ES-I3 (cell line): Measurements from ENCODE around the gene RGS6.

Experiments used
- H3K36me3 ChIP-seq: 2 replicates; pipeline ENCODE4 v1.6.1; 2013; ENCODE audit warnings: mild to moderate bottlenecking, low read length, control low read depth, moderate library complexity; ENCODE audit not compliant: insufficient read depth
- H3K4me1 ChIP-seq: 2 replicates; pipeline ENCODE4 v1.6.1; 2013; ENCODE audit warnings: mild to moderate bottlenecking, control low read depth, low read length; ENCODE audit not compliant: insufficient read depth
- H3K9ac ChIP-seq: 2 replicates; pipeline ENCODE4 v1.6.1; 2013; ENCODE audit warnings: low read depth, mild to moderate bottlenecking, low read length, moderate library complexity
- H3K9me3 ChIP-seq: 2 replicates; pipeline ENCODE4 v1.6.1; 2013; ENCODE audit warnings: mild to moderate bottlenecking, low read length, moderate library complexity; ENCODE audit not compliant: control insufficient read depth, insufficient read depth

Gene RGS6

GRCh38 chr14:72256055-72256454, 323.8 kb downstream of the RGS6 start:
- no peak overlapping the region for H3K9ac ChIP-seq
- H3K9me3 ChIP-seq: peaks cover 9% of the 10 kb centered on the region
- peaks cover 9% of the 10 kb centered on the region; the same call in 1 of the 2 replicates for H3K4me1 ChIP-seq
- no peaks in the 10 kb centered on the region for H3K36me3 ChIP-seq

GRCh38 chr14:72261068-72261467, 328.8 kb downstream of the RGS6 start:
- no peak overlapping the region for H3K9ac ChIP-seq
- H3K36me3 ChIP-seq: no peaks in the 10 kb centered on the region
- H3K9me3 ChIP-seq: peaks cover 4% of the 10 kb centered on the region
- no peaks in the 10 kb centered on the region for H3K4me1 ChIP-seq

DNA sequence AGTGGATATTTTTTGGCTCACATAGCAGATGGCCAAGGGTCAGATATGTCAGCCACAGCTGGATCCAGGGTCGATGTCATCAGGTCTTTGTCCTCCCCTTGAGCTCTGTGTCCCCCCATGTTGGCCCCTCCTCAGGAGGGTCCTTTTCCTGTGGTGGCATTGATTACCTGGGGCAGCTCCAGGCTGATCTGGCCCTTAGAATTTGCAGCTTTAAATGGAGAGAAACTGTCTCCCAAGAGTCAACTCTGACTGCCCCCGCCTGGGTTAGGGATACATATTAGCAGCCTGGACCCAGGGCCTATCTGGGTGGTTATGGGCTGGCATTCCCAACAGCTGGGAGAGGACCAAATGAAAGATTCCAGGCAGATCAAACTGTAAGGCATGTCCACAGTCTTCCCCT, 330.5 kb downstream of the RGS6 start:
- H3K4me1 ChIP-seq: no peaks in the 10 kb centered on the region
- no peaks in the 10 kb centered on the region for H3K36me3 ChIP-seq
- peaks cover 3% of the 10 kb centered on the region; the same call in 1 of the 2 replicates for H3K9me3 ChIP-seq
- no peak overlapping the region for H3K9ac ChIP-seq

- Histone ChIP-seq H3K9ac (no peak overlapping the region), H3K4me1 (no peaks in the 10 kb centered on the region), H3K9me3 (no peaks in the 10 kb centered on the region), H3K36me3 (no peaks in the 10 kb centered on the region)
Observed at GRCh38 chr14:72264716-72265115, 332.5 kb downstream of the RGS6 start.

GRCh38 chr14:72270147-72270727, 338.0 kb downstream of the RGS6 start:
- H3K36me3 ChIP-seq: no peaks in the 10 kb centered on the region
- H3K9me3 ChIP-seq: no peaks in the 10 kb centered on the region
- H3K4me1 ChIP-seq: no peaks in the 10 kb centered on the region

GRCh38 chr14:72270749-72271148, 338.5 kb downstream of the RGS6 start:
- Histone ChIP-seq H3K9me3 (no peaks in the 10 kb centered on the region), H3K4me1 (no peaks in the 10 kb centered on the region), H3K9ac (no peak overlapping the region)

More at GRCh38 chr14:72270147-72270727, 338.0 kb downstream of the RGS6 start:
- no peak overlapping the region for H3K9ac ChIP-seq

DNA sequence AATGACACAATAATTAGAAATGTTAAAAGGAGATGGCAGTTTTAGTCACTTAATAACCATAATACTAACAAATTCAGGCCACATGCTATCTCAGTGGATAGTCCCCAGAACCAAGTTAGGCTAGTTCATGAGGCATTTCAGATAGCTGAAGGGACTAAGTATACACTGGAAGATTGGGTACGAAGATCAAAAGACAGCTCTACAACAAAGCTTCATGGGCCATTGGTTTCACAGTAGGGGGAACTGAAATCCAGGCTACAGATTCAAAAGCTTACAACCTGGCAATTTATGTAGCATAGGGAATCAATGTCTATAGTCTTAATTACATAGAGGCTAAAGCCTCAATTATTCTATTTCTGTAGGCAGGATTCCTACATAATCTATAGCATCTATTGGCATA, 343.0 kb downstream of the RGS6 start:
- no peak overlapping the region for H3K9ac ChIP-seq
- no peaks in the 10 kb centered on the region for H3K9me3 ChIP-seq
- H3K36me3 ChIP-seq: no peaks in the 10 kb centered on the region
- H3K4me1 ChIP-seq: no peaks in the 10 kb centered on the region

More at GRCh38 chr14:72270749-72271148, 338.5 kb downstream of the RGS6 start:
- H3K36me3 ChIP-seq: no peaks in the 10 kb centered on the region

DNA sequence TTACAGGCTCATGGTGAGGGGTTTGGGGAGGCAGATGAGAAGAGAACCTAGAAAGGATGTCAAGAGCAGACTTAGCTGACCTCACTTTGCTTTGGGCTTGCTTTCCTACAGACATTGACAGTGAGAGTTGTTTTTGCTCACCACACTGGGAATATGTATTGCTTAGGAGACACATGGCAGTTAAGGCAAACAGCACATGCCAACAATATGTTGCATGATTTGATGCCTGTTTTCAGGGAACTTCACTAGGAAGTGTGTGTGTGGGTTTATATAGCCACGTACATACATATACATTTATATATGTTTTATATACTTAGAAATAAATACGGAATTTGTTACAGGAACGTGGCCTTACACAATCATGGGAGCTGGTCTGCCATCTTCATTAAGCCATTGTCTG, 346.1 kb downstream of the RGS6 start:
- no peaks in the 10 kb centered on the region for H3K4me1 ChIP-seq
- H3K9me3 ChIP-seq: peaks cover 5% of the 10 kb centered on the region
- H3K9ac ChIP-seq: no peak overlapping the region
- H3K36me3 ChIP-seq: no peaks in the 10 kb centered on the region

- no peak overlapping the region for H3K9ac ChIP-seq
- no peaks in the 10 kb centered on the region for H3K4me1 ChIP-seq
- no peaks in the 10 kb centered on the region for H3K36me3 ChIP-seq
- peaks cover 12% of the 10 kb centered on the region for H3K9me3 ChIP-seq
Observed at GRCh38 chr14:72284176-72284575, 351.9 kb downstream of the RGS6 start.

DNA sequence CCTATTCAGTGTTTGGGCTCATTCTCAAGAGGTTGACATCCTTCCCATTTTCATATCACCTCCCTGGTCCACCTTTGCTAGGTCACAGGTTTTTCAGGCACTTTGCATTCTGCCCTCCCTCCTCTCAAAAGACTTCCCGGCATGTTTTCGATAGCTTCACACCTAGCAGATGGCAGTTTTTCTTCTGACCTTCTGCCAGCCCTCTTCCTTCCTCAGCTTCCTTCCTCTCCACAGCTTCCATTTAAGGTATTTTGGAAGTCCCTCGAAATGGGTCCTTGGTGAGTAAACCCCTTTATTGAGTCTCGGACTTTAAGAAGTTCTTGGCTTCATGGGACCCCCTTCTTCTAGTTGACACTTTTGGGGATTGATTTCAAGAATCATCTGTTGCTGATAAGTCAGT, 358.0 kb downstream of the RGS6 start:
- H3K36me3 ChIP-seq: no peaks in the 10 kb centered on the region
- H3K4me1 ChIP-seq: peaks cover 3% of the 10 kb centered on the region; the same call in 1 of the 2 replicates
- no peak overlapping the region for H3K9ac ChIP-seq

GRCh38 chr14:72291908-72292688, 359.9 kb downstream of the RGS6 start:
- Histone ChIP-seq H3K9me3 (no peaks in the 10 kb centered on the region), H3K36me3 (no peaks in the 10 kb centered on the region), H3K4me1 (peaks cover 3% of the 10 kb centered on the region; the same call in 1 of the 2 replicates), H3K9ac (no peak overlapping the region)

More for the DNA sequence above, 358.0 kb downstream of the RGS6 start:
- peaks cover 3% of the 10 kb centered on the region; the same call in 1 of the 2 replicates for H3K9me3 ChIP-seq

GRCh38 chr14:72292689-72293024, 360.4 kb downstream of the RGS6 start:
- no peaks in the 10 kb centered on the region for H3K9me3 ChIP-seq
- H3K36me3 ChIP-seq: no peaks in the 10 kb centered on the region
- no peak overlapping the region for H3K9ac ChIP-seq
- peaks cover 3% of the 10 kb centered on the region; the same call in 1 of the 2 replicates for H3K4me1 ChIP-seq

DNA sequence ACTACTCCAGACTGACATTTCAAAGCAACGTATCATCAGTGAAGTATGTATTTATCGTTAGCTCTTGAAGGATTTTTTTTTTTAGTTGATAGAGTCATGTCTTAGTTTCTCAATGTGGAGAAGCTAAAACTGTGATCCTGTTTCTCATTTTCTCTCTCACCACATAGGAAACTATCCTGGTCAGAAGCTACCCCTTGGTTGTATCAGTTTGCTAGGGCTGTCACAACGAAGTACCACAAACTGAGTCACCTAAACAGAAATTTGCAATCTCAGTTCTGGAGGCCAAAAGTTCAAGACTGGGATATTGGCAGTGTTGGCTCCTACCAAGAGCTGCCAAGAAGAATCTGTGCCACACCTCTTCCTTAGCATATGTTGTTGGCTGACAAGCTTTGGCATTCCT, 369.1 kb downstream of the RGS6 start:
- H3K9me3 ChIP-seq: no peaks in the 10 kb centered on the region; the same call in 1 of the 2 replicates
- no peaks in the 10 kb centered on the region for H3K4me1 ChIP-seq
- no peaks in the 10 kb centered on the region for H3K36me3 ChIP-seq
- no peak overlapping the region for H3K9ac ChIP-seq

DNA sequence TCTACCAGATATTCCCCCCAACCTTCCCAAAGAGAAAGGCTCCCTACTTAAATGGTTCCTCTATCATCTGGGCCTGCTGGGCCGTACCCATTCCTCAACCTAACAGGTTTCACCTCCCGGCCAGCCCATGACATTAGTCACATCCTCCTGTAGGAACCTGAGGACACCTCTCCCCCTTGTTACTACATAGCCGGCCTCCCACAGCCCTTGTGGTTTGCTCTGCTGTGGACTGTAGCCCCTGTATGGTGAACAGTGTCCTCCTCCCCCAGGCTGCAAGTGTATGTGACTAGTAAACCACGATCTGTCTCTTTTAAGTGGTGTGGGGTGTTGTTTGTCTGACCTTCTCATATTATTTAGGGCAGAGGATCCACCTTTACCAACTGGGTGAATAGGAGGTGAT, 371.7 kb downstream of the RGS6 start:
- H3K9ac ChIP-seq: no peak overlapping the region
- H3K4me1 ChIP-seq: no peaks in the 10 kb centered on the region
- H3K9me3 ChIP-seq: no peaks in the 10 kb centered on the region; the same call in 1 of the 2 replicates
- no peaks in the 10 kb centered on the region for H3K36me3 ChIP-seq

DNA sequence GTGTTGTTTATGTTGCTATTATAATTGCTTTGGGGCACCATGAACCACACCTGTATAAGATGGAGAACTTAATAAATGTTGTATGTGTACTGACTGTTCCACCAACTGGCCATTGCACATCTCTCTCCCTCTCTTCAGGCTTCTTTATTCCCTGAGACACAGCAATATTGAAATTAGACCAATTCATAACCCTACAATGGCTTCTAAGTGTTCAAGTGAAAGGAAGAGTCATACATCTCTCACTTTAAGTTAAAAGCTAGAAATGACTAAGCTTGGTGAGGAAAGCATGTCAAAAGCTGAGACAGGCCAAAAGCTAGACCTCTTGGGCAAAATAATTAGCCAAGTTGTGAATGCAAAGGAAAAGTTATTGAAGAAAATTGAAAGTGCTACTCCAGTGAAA, 373.3 kb downstream of the RGS6 start:
- H3K9ac ChIP-seq: no peak overlapping the region
- no peaks in the 10 kb centered on the region; the same call in 1 of the 2 replicates for H3K9me3 ChIP-seq
- no peaks in the 10 kb centered on the region for H3K36me3 ChIP-seq
- no peaks in the 10 kb centered on the region for H3K4me1 ChIP-seq
